PFSK-1 (cell line): ENCODE results near the gene TRPM5.

Experiments
- FOXP2 ChIP-seq: optimal IDR thresholded peaks from 2 replicates; pipeline ENCODE3; 2011; ENCODE audit warnings: borderline replicate concordance, control low read depth, inconsistent platforms; ENCODE audit not compliant: insufficient read depth; ENCODE audit errors: extremely low read length, extremely low read depth
- POLR2AphosphoS5 ChIP-seq: IDR thresholded peaks from 2 replicates; pipeline ENCODE4 v1.6.1; 2012; ENCODE audit warnings: low read depth, mild to moderate bottlenecking, control low read depth, low read length, moderate library complexity
- SIN3A ChIP-seq: IDR thresholded peaks from 2 replicates; pipeline ENCODE4 v1.6.1; 2012; ENCODE audit warnings: mild to moderate bottlenecking, low read length, moderate library complexity, borderline replicate concordance; ENCODE audit not compliant: insufficient read depth
- TAF1 ChIP-seq: IDR thresholded peaks from 2 replicates; pipeline ENCODE4 v1.6.1; 2012; ENCODE audit warnings: low read length, control low read depth, borderline replicate concordance; ENCODE audit not compliant: insufficient read depth
- TF ChIP-seq, protein P1 (sequence below), 2 experiments: IDR thresholded peaks; 2 replicates each; pipeline versions ENCODE4 v1.6.1 to v1.8.0; 2011 to 2012; ENCODE audit warnings: low read depth in 2 of 2, low read length in 2 of 2, control low read depth in 1 of 2, inconsistent platforms in 1 of 2, mild to moderate bottlenecking in 1 of 2, moderate library complexity in 1 of 2; ENCODE audit not compliant: insufficient read depth in 1 of 2

The TRPM5 gene

DNA sequence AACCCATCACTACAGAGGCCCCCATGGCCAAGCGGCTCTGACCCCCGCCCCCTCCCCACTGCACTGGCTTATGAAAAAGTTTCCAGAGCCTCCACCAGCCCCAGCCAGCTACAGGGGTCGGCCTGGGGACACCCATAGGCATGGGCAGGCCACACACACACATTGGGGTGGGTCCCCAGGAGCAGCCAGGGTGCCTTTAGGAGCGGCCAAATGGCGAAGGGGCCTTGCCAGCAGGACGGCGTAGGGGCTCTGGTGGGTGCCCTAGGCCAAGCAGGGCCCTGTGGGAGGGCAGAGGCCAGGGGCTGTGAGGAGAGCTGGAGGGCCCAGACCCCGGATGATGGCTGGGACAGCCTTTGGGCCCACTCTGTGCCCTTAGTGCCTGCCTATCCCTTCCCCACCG lies 33.7 kb downstream of the TRPM5 start:
- TF ChIP-seq, protein P1, sequence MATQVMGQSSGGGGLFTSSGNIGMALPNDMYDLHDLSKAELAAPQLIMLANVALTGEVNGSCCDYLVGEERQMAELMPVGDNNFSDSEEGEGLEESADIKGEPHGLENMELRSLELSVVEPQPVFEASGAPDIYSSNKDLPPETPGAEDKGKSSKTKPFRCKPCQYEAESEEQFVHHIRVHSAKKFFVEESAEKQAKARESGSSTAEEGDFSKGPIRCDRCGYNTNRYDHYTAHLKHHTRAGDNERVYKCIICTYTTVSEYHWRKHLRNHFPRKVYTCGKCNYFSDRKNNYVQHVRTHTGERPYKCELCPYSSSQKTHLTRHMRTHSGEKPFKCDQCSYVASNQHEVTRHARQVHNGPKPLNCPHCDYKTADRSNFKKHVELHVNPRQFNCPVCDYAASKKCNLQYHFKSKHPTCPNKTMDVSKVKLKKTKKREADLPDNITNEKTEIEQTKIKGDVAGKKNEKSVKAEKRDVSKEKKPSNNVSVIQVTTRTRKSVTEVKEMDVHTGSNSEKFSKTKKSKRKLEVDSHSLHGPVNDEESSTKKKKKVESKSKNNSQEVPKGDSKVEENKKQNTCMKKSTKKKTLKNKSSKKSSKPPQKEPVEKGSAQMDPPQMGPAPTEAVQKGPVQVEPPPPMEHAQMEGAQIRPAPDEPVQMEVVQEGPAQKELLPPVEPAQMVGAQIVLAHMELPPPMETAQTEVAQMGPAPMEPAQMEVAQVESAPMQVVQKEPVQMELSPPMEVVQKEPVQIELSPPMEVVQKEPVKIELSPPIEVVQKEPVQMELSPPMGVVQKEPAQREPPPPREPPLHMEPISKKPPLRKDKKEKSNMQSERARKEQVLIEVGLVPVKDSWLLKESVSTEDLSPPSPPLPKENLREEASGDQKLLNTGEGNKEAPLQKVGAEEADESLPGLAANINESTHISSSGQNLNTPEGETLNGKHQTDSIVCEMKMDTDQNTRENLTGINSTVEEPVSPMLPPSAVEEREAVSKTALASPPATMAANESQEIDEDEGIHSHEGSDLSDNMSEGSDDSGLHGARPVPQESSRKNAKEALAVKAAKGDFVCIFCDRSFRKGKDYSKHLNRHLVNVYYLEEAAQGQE (IDR thresholded peaks at IDR 0.05; ENCODE audit: insufficient read depth in 1 of 2, low read depth in 2 of 2, low read length in 2 of 2) = no peak
- TF ChIP-seq POLR2AphosphoS5 (no peak), TAF1 (no peak), FOXP2 (no peak), SIN3A (no peak)

GRCh38 chr11:2409611-2410468 lies 34.5 kb downstream of the TRPM5 start:
- TF ChIP-seq, protein P1 (IDR thresholded peaks at IDR 0.05; ENCODE audit: insufficient read depth in 1 of 2, low read depth in 2 of 2, low read length in 2 of 2) = no peak
- TF ChIP-seq TAF1 (no peak), POLR2AphosphoS5 (no peak), SIN3A (no peak)

DNA sequence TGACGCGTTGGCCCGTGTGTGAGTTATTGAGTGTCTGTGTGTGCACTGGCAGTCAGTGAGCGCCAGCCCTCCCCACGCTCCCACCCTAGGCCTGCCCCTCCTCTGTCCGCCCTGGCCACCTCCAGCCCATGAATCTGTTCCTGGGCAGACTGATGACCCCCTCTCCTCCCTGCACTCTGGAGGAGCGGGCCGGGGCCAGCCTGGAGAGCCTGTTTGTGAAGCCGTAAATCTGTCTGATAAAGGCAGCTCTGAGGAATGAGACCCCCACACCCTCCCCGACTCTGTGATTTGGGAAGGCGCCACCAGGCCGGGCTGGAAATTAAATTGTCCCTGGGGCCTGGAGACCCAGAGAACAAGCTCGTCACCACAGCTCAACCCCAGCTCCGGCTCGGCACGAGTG lies 35.2 kb downstream of the TRPM5 start:
- TF ChIP-seq TAF1 = no peak
- no peak for TF ChIP-seq SIN3A
- TF ChIP-seq FOXP2 = no peak
- TF ChIP-seq, protein P1 (IDR thresholded peaks at IDR 0.05; ENCODE audit: insufficient read depth in 1 of 2, low read depth in 2 of 2, low read length in 2 of 2) = no peak
- TF ChIP-seq POLR2AphosphoS5 = no peak

- TF ChIP-seq TAF1 (no peak), POLR2AphosphoS5 (no peak), SIN3A (no peak), FOXP2 (no peak)
- TF ChIP-seq, protein P1 (IDR thresholded peaks at IDR 0.05; ENCODE audit: insufficient read depth in 1 of 2, low read depth in 2 of 2, low read length in 2 of 2) = no peak
Observed at GRCh38 chr11:2408671-2409070, 35.6 kb downstream of the TRPM5 start.
